ENCODE results near the gene UBL7.

UBL7 gene

GRCh38 chr15:74423431-74424257 is 37.3 kb downstream of the UBL7 start:
- DNase-seq (ENCODE audit: low read depth) = no peak

- DNase-seq (ENCODE audit: low read depth) = no peak
Observed at GRCh38 chr15:74422652-74423430, 38.1 kb downstream of the UBL7 start.

DNA sequence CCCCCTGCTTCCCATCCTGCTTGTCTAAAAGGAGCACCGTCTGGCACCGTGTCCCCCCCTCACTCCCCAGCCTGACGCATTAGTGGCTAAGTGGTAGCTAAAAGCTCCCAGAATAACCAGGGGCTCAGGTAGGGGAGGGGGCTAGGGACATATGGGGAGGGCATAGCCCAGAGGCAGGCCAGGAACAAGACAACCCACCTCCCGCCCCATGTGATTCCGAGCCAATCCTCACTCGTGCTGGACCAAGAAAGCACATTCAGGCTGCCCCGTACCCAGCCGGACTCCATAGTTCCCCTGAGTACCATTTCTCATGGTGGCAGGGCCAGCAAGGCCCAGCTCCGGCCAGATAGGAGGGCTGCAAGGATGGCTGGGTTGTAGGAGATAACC is 38.7 kb downstream of the UBL7 start:
- DNase-seq (ENCODE audit: low read depth) = no peak

- DNase-seq (ENCODE audit: low read depth) = no peak
Observed at GRCh38 chr15:74421302-74422245, 39.4 kb downstream of the UBL7 start.

GRCh38 chr15:74420193-74420905 is 40.6 kb downstream of the UBL7 start:
- DNase-seq (ENCODE audit: low read depth) = no peak

- no peak for DNase-seq (ENCODE audit: low read depth)
Observed at GRCh38 chr15:74419432-74419831, 41.5 kb downstream of the UBL7 start.

- DNase-seq (ENCODE audit: low read depth) = no peak
Observed at GRCh38 chr15:74418575-74419338, 42.2 kb downstream of the UBL7 start.

GRCh38 chr15:74417670-74418069 is 43.3 kb downstream of the UBL7 start:
- DNase-seq (ENCODE audit: low read depth) = no peak

- DNase-seq (ENCODE audit: low read depth) = no peak
Observed at GRCh38 chr15:74417225-74417624, 43.7 kb downstream of the UBL7 start.

DNA sequence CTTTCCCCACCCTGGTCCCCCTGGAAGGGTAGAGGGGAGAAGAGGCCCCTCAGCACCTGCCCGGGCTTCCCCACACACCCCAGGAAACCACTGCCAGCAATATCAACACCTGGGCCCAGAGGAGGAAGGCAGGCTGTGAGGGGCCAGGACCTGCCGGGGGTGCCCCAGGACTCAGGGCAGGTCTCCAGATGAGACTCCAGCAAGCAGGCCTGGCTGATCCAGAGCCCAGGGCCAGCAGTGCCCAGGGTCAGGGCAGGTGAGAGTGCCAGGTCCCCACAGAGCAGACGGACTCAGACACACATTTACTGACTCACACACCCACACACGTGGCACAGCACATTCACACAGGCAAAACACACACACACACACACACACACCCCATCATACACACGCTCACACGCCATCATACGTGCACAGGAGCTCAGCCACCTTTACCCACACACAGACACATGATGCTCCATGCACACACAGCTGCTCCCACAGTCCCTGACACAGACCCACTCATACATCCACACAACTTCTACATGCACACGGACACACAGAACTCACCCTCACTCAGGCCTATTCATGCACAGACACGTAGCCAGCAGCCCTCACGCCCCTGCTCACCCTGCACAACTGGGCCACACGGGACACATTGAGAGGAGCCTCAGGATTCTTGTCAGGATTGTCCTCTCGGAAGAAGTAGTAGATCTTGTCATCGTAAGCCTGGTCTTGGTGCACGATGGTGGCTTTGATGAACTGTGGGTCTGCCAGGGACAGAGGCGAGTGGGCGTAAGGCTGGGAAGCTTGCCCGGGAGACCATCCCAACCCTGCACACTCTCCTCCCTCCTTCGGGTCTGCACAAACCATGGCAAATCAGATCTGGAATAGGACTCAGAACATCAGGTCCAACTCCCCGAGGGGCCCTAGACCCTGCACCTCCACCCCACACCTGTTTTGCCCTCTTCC is 44.7 kb downstream of the UBL7 start:
- no peak for DNase-seq (ENCODE audit: low read depth)

- no peak for DNase-seq (ENCODE audit: low read depth)
Observed at GRCh38 chr15:74414603-74415338, 46.2 kb downstream of the UBL7 start.

DNA sequence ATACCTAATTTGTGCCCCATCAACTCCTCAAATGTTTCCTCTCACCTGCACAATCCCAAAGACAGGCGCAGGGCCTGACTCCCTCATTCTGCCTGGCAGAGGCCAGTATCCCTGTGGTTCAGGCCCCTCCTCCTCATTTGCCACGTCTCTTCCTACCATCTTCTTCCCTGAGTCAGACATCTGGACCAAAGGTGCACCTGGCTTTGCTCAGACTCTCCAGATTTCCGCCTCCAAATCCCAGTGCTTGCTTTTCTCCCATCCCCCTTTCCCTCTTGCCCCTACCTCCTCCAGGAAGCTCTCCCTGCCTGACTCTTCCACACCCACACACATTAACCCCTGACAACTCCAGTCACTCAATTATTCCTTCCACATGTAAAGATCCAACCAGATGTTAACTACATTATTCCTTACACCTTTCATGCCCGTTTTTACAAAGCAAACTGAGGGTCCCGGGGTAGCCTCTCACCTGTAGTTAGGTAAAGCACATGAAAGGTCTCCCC is 46.8 kb downstream of the UBL7 start:
- DNase-seq (ENCODE audit: low read depth) = no peak

- DNase-seq (ENCODE audit: low read depth) = no peak
Observed at GRCh38 chr15:74413350-74414080, 47.4 kb downstream of the UBL7 start.

GRCh38 chr15:74412159-74412558 is 48.8 kb downstream of the UBL7 start:
- no peak for DNase-seq (ENCODE audit: low read depth)

- no peak for DNase-seq (ENCODE audit: low read depth)
Observed at GRCh38 chr15:74411686-74412085, 49.3 kb downstream of the UBL7 start.

DNA sequence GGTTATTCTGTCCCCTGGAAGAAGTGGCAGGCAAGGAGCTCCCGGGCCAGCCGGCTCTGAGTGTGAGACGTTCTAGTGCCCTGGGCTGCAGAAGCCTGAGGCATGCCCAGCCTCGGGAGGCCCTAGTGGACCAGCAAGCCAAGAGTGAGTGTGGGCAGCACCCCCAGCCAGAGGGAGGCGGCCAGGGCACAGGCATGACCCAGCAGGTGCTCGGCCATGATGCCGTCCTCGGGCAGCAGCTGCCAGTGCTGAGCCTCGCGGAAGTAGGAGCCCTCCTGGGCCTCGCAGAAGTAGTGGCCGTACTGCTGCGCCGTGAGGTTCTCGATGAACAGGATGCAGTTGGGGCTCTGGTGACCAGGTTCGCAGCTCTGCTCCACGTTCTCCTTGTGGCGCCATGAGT is 50.5 kb downstream of the UBL7 start:
- no peak for DNase-seq (ENCODE audit: low read depth)

DNA sequence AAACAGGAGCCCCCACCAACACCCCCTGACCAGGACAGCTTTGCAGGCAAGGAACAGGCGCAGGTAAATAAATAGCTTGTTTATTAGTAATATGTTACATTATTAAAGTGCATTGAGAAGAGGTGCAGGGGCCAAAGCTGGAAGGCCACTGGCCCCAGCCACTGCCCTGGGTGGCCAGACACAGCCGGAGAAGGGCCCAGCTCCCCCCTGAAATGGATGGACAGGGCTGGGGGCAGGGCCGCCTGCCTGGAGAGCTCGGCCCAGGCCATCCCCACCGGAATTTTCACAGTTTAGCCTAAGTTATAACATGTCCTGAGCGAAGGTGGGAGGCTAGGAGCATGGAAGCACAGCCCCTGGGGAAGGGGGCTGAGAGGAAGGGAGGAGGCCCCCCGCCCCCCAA is 51.7 kb downstream of the UBL7 start:
- no peak for DNase-seq (ENCODE audit: low read depth)

DNA sequence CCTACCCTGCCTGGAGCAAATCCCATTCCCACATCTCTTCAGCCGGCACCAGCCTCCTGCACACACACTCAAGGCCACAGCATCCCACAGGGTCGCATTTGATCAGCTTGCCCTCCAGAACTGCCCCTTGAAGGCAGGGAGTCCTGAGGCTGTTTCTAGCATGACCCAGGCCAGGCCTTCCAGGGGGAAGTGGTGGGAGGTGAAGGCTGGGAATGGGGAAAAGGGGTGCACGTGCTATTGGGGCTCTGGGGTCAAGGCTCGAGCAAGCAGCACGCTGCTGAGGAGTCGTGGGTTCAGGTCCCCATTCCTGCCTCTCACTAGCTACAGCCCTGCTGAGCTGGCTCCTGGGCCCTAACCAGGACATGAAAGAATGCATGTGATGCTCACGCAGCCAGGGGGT is 52.1 kb downstream of the UBL7 start:
- DNase-seq (ENCODE audit: low read depth) = no peak
